ENCODE measurements around the gene BCAS1. TPM values are rescaled to one million over a fixed set of nuclear protein-coding genes. Genes with fewer than 3 reads are reported as not detected.

The BCAS1 gene
- total and polyA plus RNA-seq, 12 donors: 0.03 TPM; not detected in 11

GRCh38 chr20:53922901-53923314 is 147.5 kb downstream of the BCAS1 start:
- TF ChIP-seq CTCF (IDR thresholded peaks at IDR 0.05): no peak
- intact Hi-C loops (cut with DNase I): no loop called here
- ATAC-seq (peak in 7 of 8 donors; percentile 33 to 68 (median 64)), DNase-seq (no peak)
- H3K9me3 ChIP-seq: no peaks in the 10 kb centered on the region
- no peaks in the 10 kb centered on the region for H3K27me3 ChIP-seq
- H3K36me3 ChIP-seq: no peaks in the 10 kb centered on the region
- H3K4me3 ChIP-seq: no peak overlapping the region
- peaks cover 0 to 59% (median 34%) of the 10 kb centered on the region in 9 donors for H3K4me1 ChIP-seq
- H3K27ac ChIP-seq: peak overlapping the region in 8 of 10 donors; percentile 21 to 88 (median 42)
- 41 to 51% methylated on average over 4 of the region's 4 CpGs for WGBS, 2 donors

- intact Hi-C loops (cut with DNase I): no loop called here
- H3K27me3 ChIP-seq: no peaks in the 10 kb centered on the region
- H3K4me1 ChIP-seq: peaks cover 5 to 68% (median 40%) of the 10 kb centered on the region in 9 donors
- ATAC-seq (no peak), DNase-seq (no peak)
- no peak overlapping the region for H3K4me3 ChIP-seq
- 84 to 88% methylated on average over 12 of the region's 12 CpGs for WGBS, 2 donors
- peak overlapping the region in 2 of 10 donors; percentile 15 to 88 for H3K27ac ChIP-seq
- H3K36me3 ChIP-seq: no peaks in the 10 kb centered on the region
- no peak for TF ChIP-seq CTCF (IDR thresholded peaks at IDR 0.05)
- H3K9me3 ChIP-seq: no peaks in the 10 kb centered on the region
Measured at GRCh38 chr20:53921443-53921973, 148.9 kb downstream of the BCAS1 start.

- ATAC-seq (no peak), DNase-seq (no peak)
- intact Hi-C loops (cut with DNase I): no loop called here
- no peak for TF ChIP-seq CTCF (IDR thresholded peaks at IDR 0.05)
- H3K27me3 ChIP-seq: no peaks in the 10 kb centered on the region
- WGBS, 2 donors: 83 to 85% methylated on average over 12 of the region's 12 CpGs
- no peak overlapping the region for H3K27ac ChIP-seq
- H3K9me3 ChIP-seq: no peaks in the 10 kb centered on the region
- H3K36me3 ChIP-seq: no peaks in the 10 kb centered on the region
- H3K4me1 ChIP-seq: peaks cover 5 to 67% (median 39%) of the 10 kb centered on the region in 9 donors
- H3K4me3 ChIP-seq: no peak overlapping the region
Measured at GRCh38 chr20:53920647-53921245, 149.6 kb downstream of the BCAS1 start.

- TF ChIP-seq CTCF (IDR thresholded peaks at IDR 0.05): no peak
- no peak overlapping the region for H3K27ac ChIP-seq
- 98 to 99% methylated on average over 10 of the region's 10 CpGs for WGBS, 2 donors
- DNase-seq (no peak), ATAC-seq (no peak)
- no peaks in the 10 kb centered on the region for H3K9me3 ChIP-seq
- H3K27me3 ChIP-seq: no peaks in the 10 kb centered on the region
- intact Hi-C loops (cut with DNase I): loop anchor here in 2 of 10 donors (5.0 to 10.0 kb wide), 3 partner anchors 175 to 343 kb away; partner anchors contain the start of gene ZNF217 (in 1 of the 2)
- no peaks in the 10 kb centered on the region for H3K36me3 ChIP-seq
- no peak overlapping the region for H3K4me3 ChIP-seq
- peaks cover 5 to 67% (median 40%) of the 10 kb centered on the region in 9 donors for H3K4me1 ChIP-seq
Measured at GRCh38 chr20:53919886-53920285, 150.5 kb downstream of the BCAS1 start.
